Activated CD8-positive, alpha-beta memory T cell treated with anti-CD3 and anti-CD28 coated beads, Interleukin-2, amount 10 ng/mL, durations not matched to agents 7 days and 5 days (primary cell): ENCODE measurements around the gene USP36. TPM values are rescaled to one million over a fixed set of nuclear protein-coding genes. Genes with fewer than 3 reads are reported as not detected.
A peak's percentile ranks its signal among the peaks of the same experiment; 100 is the strongest.

ENCODE experiments used
- ATAC-seq: fragments of 150-1000 bp; cut with Tn5 transposase; one replicate; pipeline ENCODE4 v1.10.0; 2021; ENCODE audit warnings: moderate library complexity
- CTCF ChIA-PET: fragments of 350-600 bp; sonication (Branson Sonifier 250); formaldehyde crosslinking; loops from one replicate; lab custom pipeline; 2021; ENCODE audit warnings: antibody characterized with exemption; lab: Charles Lee
- DNase-seq: peaks from one replicate; pipeline ENCODE4 v3.0.0-alpha.2; 2020
- H3K27ac Mint-ChIP-seq: one replicate; pipeline ENCODE4 v1.8.0; 2021; ENCODE audit warnings: mild to moderate bottlenecking, mixed read lengths
- H3K27me3 Mint-ChIP-seq: one replicate; pipeline ENCODE4 v1.8.0; 2021; ENCODE audit warnings: mixed read lengths
- H3K36me3 Mint-ChIP-seq: one replicate; pipeline ENCODE4 v1.8.0; 2021; ENCODE audit warnings: mild to moderate bottlenecking, mixed read lengths
- H3K4me1 Mint-ChIP-seq: one replicate; pipeline ENCODE4 v1.8.0; 2021; ENCODE audit warnings: mixed read lengths
- H3K4me3 Mint-ChIP-seq: one replicate; pipeline ENCODE4 v1.8.0; 2021; ENCODE audit warnings: mild to moderate bottlenecking, moderate library complexity, mixed read lengths
- H3K9me3 Mint-ChIP-seq: one replicate; pipeline ENCODE4 v1.8.0; 2022; ENCODE audit warnings: low read depth, mixed read lengths
- total RNA-seq, 2 experiments: library from RNA; stranded (reverse); gene quantifications; one replicate each; pipeline ENCODE4 v1.2.3, GENCODE V29; 2021

The USP36 gene
- total RNA-seq, 2 experiments from 2014 or later, result 84.5 to 94.3 TPM

GRCh38 chr17:78826836-78827509 lies 13.6 kb downstream of the USP36 start:
- H3K4me3 Mint-ChIP-seq, result no peak overlapping the region
- H3K27ac Mint-ChIP-seq, result no peak overlapping the region
- no peaks in the 10 kb centered on the region for H3K9me3 Mint-ChIP-seq
- peaks cover 7% of the 10 kb centered on the region for H3K4me1 Mint-ChIP-seq
- no peaks in the 10 kb centered on the region for H3K27me3 Mint-ChIP-seq
- DNase-seq, result no peak
- peaks cover 59% of the 10 kb centered on the region for H3K36me3 Mint-ChIP-seq
- CTCF ChIA-PET, result no interaction called here
- ATAC-seq, result no peak

- DNase-seq (no peak), ATAC-seq (no peak)
- Mint-ChIP-seq H3K4me1 (peaks cover 10% of the 10 kb centered on the region), H3K4me3 (no peak overlapping the region), H3K27me3 (no peaks in the 10 kb centered on the region), H3K36me3 (peaks cover 62% of the 10 kb centered on the region), H3K9me3 (no peaks in the 10 kb centered on the region), H3K27ac (no peak overlapping the region)
- CTCF ChIA-PET, result no interaction called here
Measured at GRCh38 chr17:78826421-78826820, 14.2 kb downstream of the USP36 start.

- H3K36me3 Mint-ChIP-seq, result peaks cover 63% of the 10 kb centered on the region
- CTCF ChIA-PET, result no interaction called here
- DNase-seq (no peak), ATAC-seq (no peak)
- H3K4me1 Mint-ChIP-seq, result peaks cover 14% of the 10 kb centered on the region
- H3K27ac Mint-ChIP-seq, result peak overlapping the region; percentile 44
- no peaks in the 10 kb centered on the region for H3K27me3 Mint-ChIP-seq
- H3K9me3 Mint-ChIP-seq, result no peaks in the 10 kb centered on the region
- no peak overlapping the region for H3K4me3 Mint-ChIP-seq
Measured at GRCh38 chr17:78825696-78826095, 14.9 kb downstream of the USP36 start.

GRCh38 chr17:78824240-78824639 lies 16.4 kb downstream of the USP36 start:
- Mint-ChIP-seq H3K27ac (peak overlapping the region; percentile 7), H3K4me1 (peaks cover 23% of the 10 kb centered on the region), H3K27me3 (no peaks in the 10 kb centered on the region), H3K4me3 (no peak overlapping the region), H3K36me3 (peaks cover 64% of the 10 kb centered on the region), H3K9me3 (no peaks in the 10 kb centered on the region)
- ATAC-seq, result no peak
- no peak for DNase-seq
- CTCF ChIA-PET, result no interaction called here

- peaks cover 30% of the 10 kb centered on the region for H3K4me1 Mint-ChIP-seq
- H3K9me3 Mint-ChIP-seq, result no peaks in the 10 kb centered on the region
- DNase-seq (no peak), ATAC-seq (no peak)
- no peak overlapping the region for H3K4me3 Mint-ChIP-seq
- CTCF ChIA-PET, result no interaction called here
- H3K27ac Mint-ChIP-seq, result no peak overlapping the region
- no peaks in the 10 kb centered on the region for H3K27me3 Mint-ChIP-seq
- H3K36me3 Mint-ChIP-seq, result peaks cover 70% of the 10 kb centered on the region
Measured at GRCh38 chr17:78823282-78824046, 17.1 kb downstream of the USP36 start.

GRCh38 chr17:78822552-78822951 lies 18.1 kb downstream of the USP36 start:
- peaks cover 67% of the 10 kb centered on the region for H3K36me3 Mint-ChIP-seq

GRCh38 chr17:78821961-78822360 lies 18.7 kb downstream of the USP36 start:
- peaks cover 69% of the 10 kb centered on the region for H3K36me3 Mint-ChIP-seq
- no peak for ATAC-seq
- no peaks in the 10 kb centered on the region for H3K9me3 Mint-ChIP-seq
- no peak for DNase-seq
- H3K27ac Mint-ChIP-seq, result peak overlapping the region; percentile 52
- no peaks in the 10 kb centered on the region for H3K27me3 Mint-ChIP-seq
- no peak overlapping the region for H3K4me3 Mint-ChIP-seq
- CTCF ChIA-PET, result no interaction called here
- H3K4me1 Mint-ChIP-seq, result peaks cover 44% of the 10 kb centered on the region

More at GRCh38 chr17:78822552-78822951, 18.1 kb downstream of the USP36 start:
- peaks cover 38% of the 10 kb centered on the region for H3K4me1 Mint-ChIP-seq
- CTCF ChIA-PET, result no interaction called here
- ATAC-seq, result no peak
- no peak for DNase-seq
- no peaks in the 10 kb centered on the region for H3K9me3 Mint-ChIP-seq
- H3K27ac Mint-ChIP-seq, result peak overlapping the region; percentile 54
- H3K27me3 Mint-ChIP-seq, result no peaks in the 10 kb centered on the region
- no peak overlapping the region for H3K4me3 Mint-ChIP-seq

GRCh38 chr17:78820841-78821240 lies 19.8 kb downstream of the USP36 start:
- Mint-ChIP-seq H3K4me1 (peaks cover 49% of the 10 kb centered on the region), H3K27ac (peak overlapping the region; percentile 39), H3K9me3 (no peaks in the 10 kb centered on the region), H3K4me3 (no peak overlapping the region), H3K27me3 (no peaks in the 10 kb centered on the region), H3K36me3 (peaks cover 68% of the 10 kb centered on the region)
- ATAC-seq, result no peak
- CTCF ChIA-PET, result interaction anchor here (0.6 to 0.7 kb wide), 2 partner anchors 40 to 45 kb away, joined by 3 to 4 read pairs; no protein-coding TSS in a partner anchor
- DNase-seq, result no peak

GRCh38 chr17:78819806-78820792 lies 20.5 kb downstream of the USP36 start:
- Mint-ChIP-seq H3K4me1 (peaks cover 53% of the 10 kb centered on the region), H3K27ac (peak overlapping the region; percentile 91), H3K36me3 (peaks cover 70% of the 10 kb centered on the region), H3K27me3 (no peaks in the 10 kb centered on the region), H3K4me3 (no peak overlapping the region), H3K9me3 (no peaks in the 10 kb centered on the region)
- CTCF ChIA-PET, result interaction anchor here (0.6 to 2.2 kb wide), 11 partner anchors 12 to 152 kb away, joined by 3 to 12 read pairs (median 4); no protein-coding TSS in a partner anchor
- DNase-seq, result no peak
- ATAC-seq, result no peak

GRCh38 chr17:78819402-78819801 lies 21.2 kb downstream of the USP36 start:
- no peak for ATAC-seq

GRCh38 chr17:78818932-78819331 lies 21.7 kb downstream of the USP36 start:
- H3K4me1 Mint-ChIP-seq, result peaks cover 57% of the 10 kb centered on the region
- DNase-seq (peak; percentile 79), ATAC-seq (peak; percentile 60)
- H3K4me3 Mint-ChIP-seq, result peak overlapping the region; percentile 38
- CTCF ChIA-PET, result interaction anchor here (0.9 to 2.2 kb wide), 11 partner anchors 13 to 153 kb away, joined by 3 to 12 read pairs (median 4); no protein-coding TSS in a partner anchor
- peaks cover 67% of the 10 kb centered on the region for H3K36me3 Mint-ChIP-seq
- peak overlapping the region; percentile 91 for H3K27ac Mint-ChIP-seq
- H3K27me3 Mint-ChIP-seq, result no peaks in the 10 kb centered on the region
- no peaks in the 10 kb centered on the region for H3K9me3 Mint-ChIP-seq

More at GRCh38 chr17:78819402-78819801, 21.2 kb downstream of the USP36 start:
- Mint-ChIP-seq H3K27me3 (no peaks in the 10 kb centered on the region), H3K4me3 (peak overlapping the region; percentile 38), H3K4me1 (peaks cover 53% of the 10 kb centered on the region), H3K36me3 (peaks cover 66% of the 10 kb centered on the region), H3K27ac (peak overlapping the region; percentile 91), H3K9me3 (no peaks in the 10 kb centered on the region)
- CTCF ChIA-PET, result interaction anchor here (0.9 to 2.2 kb wide), 12 partner anchors 12 to 152 kb away, joined by 3 to 12 read pairs (median 4); no protein-coding TSS in a partner anchor
- DNase-seq, result no peak

GRCh38 chr17:78818152-78818846 lies 22.3 kb downstream of the USP36 start:
- H3K9me3 Mint-ChIP-seq, result no peaks in the 10 kb centered on the region
- H3K36me3 Mint-ChIP-seq, result peaks cover 68% of the 10 kb centered on the region
- H3K4me1 Mint-ChIP-seq, result peaks cover 61% of the 10 kb centered on the region
- no peaks in the 10 kb centered on the region for H3K27me3 Mint-ChIP-seq
- peak overlapping the region; percentile 38 for H3K4me3 Mint-ChIP-seq
- no peak for DNase-seq
- ATAC-seq, result no peak
- H3K27ac Mint-ChIP-seq, result peak overlapping the region; percentile 91
- CTCF ChIA-PET, result interaction anchor here (0.9 to 2.2 kb wide), 9 partner anchors 13 to 152 kb away, joined by 3 to 12 read pairs (median 4); no protein-coding TSS in a partner anchor
